ENCODE measurements around the gene IL1A. TPM values are rescaled to one million over a fixed set of nuclear protein-coding genes. Genes with fewer than 3 reads are reported as not detected.

IL1A gene
- polyA plus RNA-seq, 4 donors, result 0.06 to 0.24 TPM; not detected in 2

DNA sequence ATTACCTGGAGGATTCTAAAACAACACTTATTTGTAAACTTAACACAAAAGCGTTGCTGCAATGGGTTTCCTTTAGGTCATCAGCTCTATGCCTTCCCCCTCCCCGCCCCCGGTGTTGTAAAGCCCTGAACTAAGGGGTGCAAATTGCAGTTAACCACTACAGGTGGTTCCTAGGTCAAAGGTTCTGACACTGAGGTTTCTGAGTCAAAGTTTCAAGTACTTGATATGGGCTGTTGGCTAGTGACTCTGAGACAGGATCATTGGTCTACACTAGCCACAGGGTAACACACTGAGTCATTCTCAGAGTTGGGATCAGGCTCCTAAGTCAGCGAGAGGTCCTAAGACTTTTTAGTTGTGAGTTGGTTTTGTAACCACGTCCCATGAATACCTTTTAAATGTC lies 36.8 kb upstream of the IL1A start:
- WGBS, 3 donors, result 21 to 50% (median 28%) methylated on average over 5 of the region's 5 CpGs
- no peaks in the 10 kb centered on the region for H3K9me3 ChIP-seq (ENCODE audit: control insufficient read depth in 2 of 2, insufficient read depth in 1 of 2, low read depth in 1 of 2, low read length in 1 of 2)
- DNase-seq (no peak), FAIRE-seq (no peak)
- H3K27me3 ChIP-seq (ENCODE audit: control insufficient read depth in 3 of 3, insufficient read depth in 3 of 3, low read length in 3 of 3), result no peaks in the 10 kb centered on the region
- H3K4me1 ChIP-seq (ENCODE audit: control insufficient read depth in 3 of 3, insufficient read depth in 2 of 3, low read depth in 1 of 3, low read length in 2 of 3), result peaks cover 0 to 10% (median 0%) of the 10 kb centered on the region in 3 donors
- H3K4me3 ChIP-seq (ENCODE audit: low read depth in 1 of 3, low read length in 3 of 3), result no peak overlapping the region
- no peaks in the 10 kb centered on the region for H3K36me3 ChIP-seq (ENCODE audit: control insufficient read depth in 3 of 3, insufficient read depth in 2 of 3, low read depth in 1 of 3, low read length in 3 of 3)
- H3K27ac ChIP-seq (ENCODE audit: low read depth in 1 of 3, low read length in 2 of 3), result no peak overlapping the region

DNA sequence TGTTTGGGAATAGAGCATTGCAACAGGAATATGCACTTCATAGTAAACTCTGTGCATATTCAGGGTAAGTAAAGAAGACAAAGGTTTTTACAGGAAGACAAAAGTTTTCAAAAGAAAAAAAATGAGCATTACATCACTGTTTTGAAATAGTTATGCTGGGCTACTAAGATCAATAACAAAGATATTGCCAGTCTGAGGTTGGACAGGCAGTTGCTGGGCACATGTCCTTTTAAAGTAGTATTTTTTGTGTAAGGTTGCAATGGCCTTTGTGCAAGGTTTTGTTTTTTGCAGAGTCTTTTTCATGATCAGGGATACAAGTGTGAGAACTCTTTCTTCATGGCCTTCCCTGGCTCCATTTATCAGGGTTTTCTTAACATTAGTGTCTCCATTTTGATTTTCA lies 36.0 kb upstream of the IL1A start:
- peaks cover 0 to 10% (median 0%) of the 10 kb centered on the region in 3 donors for H3K4me1 ChIP-seq (ENCODE audit: control insufficient read depth in 3 of 3, insufficient read depth in 2 of 3, low read depth in 1 of 3, low read length in 2 of 3)
- no peaks in the 10 kb centered on the region for H3K36me3 ChIP-seq (ENCODE audit: control insufficient read depth in 3 of 3, insufficient read depth in 2 of 3, low read depth in 1 of 3, low read length in 3 of 3)
- no peaks in the 10 kb centered on the region for H3K27me3 ChIP-seq (ENCODE audit: control insufficient read depth in 3 of 3, insufficient read depth in 3 of 3, low read length in 3 of 3)
- H3K9me3 ChIP-seq (ENCODE audit: control insufficient read depth in 2 of 2, insufficient read depth in 1 of 2, low read depth in 1 of 2, low read length in 1 of 2), result no peaks in the 10 kb centered on the region
- DNase-seq (no peak), FAIRE-seq (no peak)
- no peak overlapping the region for H3K27ac ChIP-seq (ENCODE audit: low read depth in 1 of 3, low read length in 2 of 3)
- no peak overlapping the region for H3K4me3 ChIP-seq (ENCODE audit: low read depth in 1 of 3, low read length in 3 of 3)

DNA sequence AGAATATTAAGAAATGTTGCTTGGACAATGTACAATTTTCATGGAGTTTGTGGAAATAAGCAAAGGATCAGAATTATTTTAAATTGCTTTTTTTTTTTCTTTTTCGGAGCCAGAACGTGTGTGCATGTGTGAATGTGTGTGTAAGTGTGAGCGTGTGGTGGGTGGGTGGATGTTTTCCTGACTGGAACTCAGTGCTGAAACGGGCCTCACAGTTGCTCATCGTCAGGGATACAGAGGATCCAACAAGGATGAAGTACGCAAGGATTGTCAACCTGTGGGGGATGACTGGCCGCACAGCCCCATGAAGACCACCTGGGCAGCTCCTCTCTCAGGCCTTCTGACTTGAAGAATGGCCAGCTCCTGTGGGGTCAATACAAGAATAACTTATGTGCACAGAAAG lies 34.8 kb upstream of the IL1A start:
- DNase-seq (no peak), FAIRE-seq (no peak)
- Histone ChIP-seq H3K27ac (ENCODE audit: low read depth in 1 of 3, low read length in 2 of 3) (no peak overlapping the region), H3K36me3 (ENCODE audit: control insufficient read depth in 3 of 3, insufficient read depth in 2 of 3, low read depth in 1 of 3, low read length in 3 of 3) (no peaks in the 10 kb centered on the region), H3K9me3 (ENCODE audit: control insufficient read depth in 2 of 2, insufficient read depth in 1 of 2, low read depth in 1 of 2, low read length in 1 of 2) (no peaks in the 10 kb centered on the region), H3K4me1 (ENCODE audit: control insufficient read depth in 3 of 3, insufficient read depth in 2 of 3, low read depth in 1 of 3, low read length in 2 of 3) (peaks cover 0 to 3% (median 0%) of the 10 kb centered on the region in 3 donors), H3K27me3 (ENCODE audit: control insufficient read depth in 3 of 3, insufficient read depth in 3 of 3, low read length in 3 of 3) (no peaks in the 10 kb centered on the region), H3K4me3 (ENCODE audit: low read depth in 1 of 3, low read length in 3 of 3) (no peak overlapping the region)
- WGBS, 3 donors, result 87 to 97% (median 95%) methylated on average over 7 of the region's 7 CpGs

DNA sequence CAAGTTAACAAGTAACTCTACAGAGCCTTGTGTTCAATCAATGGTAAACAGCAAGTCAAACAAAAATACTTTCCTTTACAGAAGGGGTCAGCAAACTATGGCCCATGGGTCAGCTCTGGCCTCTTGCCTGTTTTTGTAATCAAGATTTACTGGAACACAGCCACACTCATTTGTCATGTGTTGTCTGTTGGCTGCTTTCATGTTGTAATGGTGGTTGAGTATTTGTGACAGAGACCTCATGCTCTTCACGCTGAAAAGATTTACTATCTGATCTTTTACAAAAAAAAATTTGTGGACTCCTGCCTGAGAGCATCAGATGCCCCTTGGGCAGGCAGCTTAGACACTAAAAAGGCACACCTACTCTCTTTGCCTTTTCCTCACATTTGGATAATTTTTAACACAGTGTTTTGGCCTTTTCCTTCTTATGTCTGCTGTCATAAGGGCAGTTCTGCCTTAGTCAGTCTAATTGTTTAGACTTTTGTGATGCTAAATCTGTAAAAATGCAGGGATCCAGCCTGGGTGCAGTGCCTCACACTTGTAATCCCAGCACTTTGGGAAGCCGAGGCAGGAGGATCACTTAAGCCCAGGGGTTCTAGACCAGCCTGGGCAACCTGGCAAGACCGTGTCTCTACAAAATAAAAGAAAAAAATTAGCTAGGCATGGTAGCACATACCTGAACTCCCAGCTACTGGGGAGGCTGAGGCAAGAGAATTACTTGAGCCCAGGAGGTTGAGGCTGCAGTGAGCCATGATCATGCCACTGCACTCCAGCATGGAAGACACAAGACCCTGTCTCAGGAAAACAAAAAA lies 34.0 kb upstream of the IL1A start:
- Histone ChIP-seq H3K36me3 (ENCODE audit: control insufficient read depth in 3 of 3, insufficient read depth in 2 of 3, low read depth in 1 of 3, low read length in 3 of 3) (no peaks in the 10 kb centered on the region), H3K4me3 (ENCODE audit: low read depth in 1 of 3, low read length in 3 of 3) (no peak overlapping the region), H3K27ac (ENCODE audit: low read depth in 1 of 3, low read length in 2 of 3) (no peak overlapping the region), H3K4me1 (ENCODE audit: control insufficient read depth in 3 of 3, insufficient read depth in 2 of 3, low read depth in 1 of 3, low read length in 2 of 3) (peaks cover 0 to 2% (median 0%) of the 10 kb centered on the region in 3 donors), H3K27me3 (ENCODE audit: control insufficient read depth in 3 of 3, insufficient read depth in 3 of 3, low read length in 3 of 3) (no peaks in the 10 kb centered on the region), H3K9me3 (ENCODE audit: control insufficient read depth in 2 of 2, insufficient read depth in 1 of 2, low read depth in 1 of 2, low read length in 1 of 2) (no peaks in the 10 kb centered on the region)
- no peak for DNase-seq
- no peak for FAIRE-seq
- WGBS, 3 donors, result 69 to 83% (median 81%) methylated on average over 3 of the region's 3 CpGs

DNA sequence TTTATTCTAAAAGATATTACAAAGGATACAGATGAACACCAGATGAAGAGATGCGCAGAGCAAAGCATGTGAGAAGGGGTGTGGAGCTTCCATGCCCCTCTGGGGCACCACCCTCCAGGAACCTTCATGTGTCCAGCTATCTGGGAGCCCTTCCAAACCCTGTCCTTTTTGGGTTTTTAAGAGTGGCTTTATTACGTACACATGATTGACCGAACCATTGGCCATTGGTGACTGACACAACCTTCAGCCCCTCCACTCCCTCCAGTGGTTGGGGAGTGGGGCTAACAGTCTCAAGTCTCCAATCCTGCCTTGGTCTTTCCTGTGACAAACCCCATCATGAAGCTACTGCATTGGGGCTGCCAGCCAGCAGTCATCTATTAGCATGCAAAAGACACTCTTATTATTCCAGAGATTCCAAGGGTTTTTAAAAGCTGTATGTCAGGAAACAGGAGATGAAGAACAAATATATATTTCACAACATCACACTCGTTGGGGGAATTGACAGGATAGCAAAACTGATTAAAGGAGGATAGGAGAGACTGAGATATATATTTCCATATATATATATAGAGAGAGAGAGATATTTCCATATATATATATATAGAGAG lies 32.9 kb upstream of the IL1A start:
- FAIRE-seq (no peak), DNase-seq (no peak)
- no peaks in the 10 kb centered on the region for H3K27me3 ChIP-seq (ENCODE audit: control insufficient read depth in 3 of 3, insufficient read depth in 3 of 3, low read length in 3 of 3)
- H3K4me3 ChIP-seq (ENCODE audit: low read depth in 1 of 3, low read length in 3 of 3), result no peak overlapping the region
- peaks cover 0 to 6% (median 2%) of the 10 kb centered on the region in 3 donors for H3K4me1 ChIP-seq (ENCODE audit: control insufficient read depth in 3 of 3, insufficient read depth in 2 of 3, low read depth in 1 of 3, low read length in 2 of 3)
- no peaks in the 10 kb centered on the region for H3K36me3 ChIP-seq (ENCODE audit: control insufficient read depth in 3 of 3, insufficient read depth in 2 of 3, low read depth in 1 of 3, low read length in 3 of 3)
- no peaks in the 10 kb centered on the region for H3K9me3 ChIP-seq (ENCODE audit: control insufficient read depth in 2 of 2, insufficient read depth in 1 of 2, low read depth in 1 of 2, low read length in 1 of 2)
- 75 to 85% (median 77%) methylated on average over 4 of the region's 4 CpGs for WGBS, 3 donors
- H3K27ac ChIP-seq (ENCODE audit: low read depth in 1 of 3, low read length in 2 of 3), result no peak overlapping the region

DNA sequence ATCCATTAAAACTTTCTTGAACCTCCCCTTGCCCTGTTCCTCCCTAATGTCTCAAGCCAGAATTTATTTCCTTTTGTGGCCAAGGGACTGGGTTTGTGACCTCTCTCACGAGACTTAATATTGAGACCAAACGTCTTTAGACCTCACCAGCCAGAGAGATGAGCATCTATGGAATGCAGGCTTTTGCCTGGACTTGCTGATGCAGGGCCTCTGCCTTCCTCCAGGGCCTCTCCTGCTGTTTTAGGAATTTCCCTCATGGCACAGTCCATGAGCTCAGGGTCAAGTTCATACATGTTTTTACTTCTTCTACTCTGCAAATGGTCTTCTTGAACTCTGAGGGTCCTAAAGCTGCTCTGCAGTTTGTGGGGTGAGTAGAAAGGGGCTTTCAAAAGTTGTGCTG lies 30.0 kb upstream of the IL1A start:
- no peak for FAIRE-seq
- peaks cover 0 to 5% of the 10 kb centered on the region in 2 donors for H3K9me3 ChIP-seq (ENCODE audit: control insufficient read depth in 2 of 2, insufficient read depth in 1 of 2, low read depth in 1 of 2, low read length in 1 of 2)
- no peak overlapping the region for H3K4me3 ChIP-seq (ENCODE audit: low read depth in 1 of 3, low read length in 3 of 3)
- 63 to 88% (median 78%) methylated on average over 2 of the region's 2 CpGs for WGBS, 3 donors
- H3K27ac ChIP-seq (ENCODE audit: low read depth in 1 of 3, low read length in 2 of 3), result no peak overlapping the region
- H3K4me1 ChIP-seq (ENCODE audit: control insufficient read depth in 3 of 3, insufficient read depth in 2 of 3, low read depth in 1 of 3, low read length in 2 of 3), result peaks cover 0 to 8% (median 5%) of the 10 kb centered on the region in 3 donors
- no peaks in the 10 kb centered on the region for H3K27me3 ChIP-seq (ENCODE audit: control insufficient read depth in 3 of 3, insufficient read depth in 3 of 3, low read length in 3 of 3)
- no peak for DNase-seq
- no peaks in the 10 kb centered on the region for H3K36me3 ChIP-seq (ENCODE audit: control insufficient read depth in 3 of 3, insufficient read depth in 2 of 3, low read depth in 1 of 3, low read length in 3 of 3)

DNA sequence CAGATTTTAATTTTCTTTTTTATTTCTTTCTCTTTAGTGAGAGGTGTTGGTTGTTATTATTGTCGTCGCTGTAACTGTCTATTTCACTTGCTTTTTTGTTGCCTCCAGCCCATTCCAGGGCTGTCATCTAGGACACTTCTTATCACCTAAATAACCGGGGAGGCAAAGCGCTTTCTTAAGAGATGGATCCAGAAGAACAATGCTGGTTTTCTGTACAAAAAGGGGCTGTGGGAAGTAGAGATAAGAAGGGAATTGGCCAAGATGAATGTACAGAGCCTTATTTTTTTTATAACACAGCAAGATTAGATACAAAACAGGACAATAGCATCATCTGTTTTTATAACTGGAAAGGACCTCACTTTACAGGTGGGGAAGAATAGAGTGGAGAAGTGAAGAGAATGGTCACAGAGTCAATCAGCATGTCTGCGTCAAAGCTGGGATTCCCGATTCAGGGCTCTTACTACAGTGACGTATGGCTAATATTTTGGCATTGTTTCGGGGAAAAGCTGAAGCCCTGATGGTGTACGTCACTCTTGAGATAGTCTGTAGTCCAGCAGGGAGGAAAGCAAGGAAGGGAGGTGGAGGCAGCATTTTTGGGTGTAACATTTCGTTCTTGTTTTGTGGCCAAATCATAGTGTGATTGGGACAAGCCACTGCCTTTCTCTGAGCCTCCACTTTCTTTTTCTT lies 29.1 kb upstream of the IL1A start:
- FAIRE-seq, result no peak
- peaks cover 0 to 5% of the 10 kb centered on the region in 2 donors for H3K9me3 ChIP-seq (ENCODE audit: control insufficient read depth in 2 of 2, insufficient read depth in 1 of 2, low read depth in 1 of 2, low read length in 1 of 2)
- no peak for DNase-seq
- H3K27ac ChIP-seq (ENCODE audit: low read depth in 1 of 3, low read length in 2 of 3), result no peak overlapping the region
- 81 to 94% (median 88%) methylated on average over 10 of the region's 10 CpGs for WGBS, 3 donors
- H3K27me3 ChIP-seq (ENCODE audit: control insufficient read depth in 3 of 3, insufficient read depth in 3 of 3, low read length in 3 of 3), result no peaks in the 10 kb centered on the region
- H3K4me3 ChIP-seq (ENCODE audit: low read depth in 1 of 3, low read length in 3 of 3), result no peak overlapping the region
- H3K36me3 ChIP-seq (ENCODE audit: control insufficient read depth in 3 of 3, insufficient read depth in 2 of 3, low read depth in 1 of 3, low read length in 3 of 3), result no peaks in the 10 kb centered on the region
- peaks cover 0 to 8% (median 5%) of the 10 kb centered on the region in 3 donors for H3K4me1 ChIP-seq (ENCODE audit: control insufficient read depth in 3 of 3, insufficient read depth in 2 of 3, low read depth in 1 of 3, low read length in 2 of 3)

DNA sequence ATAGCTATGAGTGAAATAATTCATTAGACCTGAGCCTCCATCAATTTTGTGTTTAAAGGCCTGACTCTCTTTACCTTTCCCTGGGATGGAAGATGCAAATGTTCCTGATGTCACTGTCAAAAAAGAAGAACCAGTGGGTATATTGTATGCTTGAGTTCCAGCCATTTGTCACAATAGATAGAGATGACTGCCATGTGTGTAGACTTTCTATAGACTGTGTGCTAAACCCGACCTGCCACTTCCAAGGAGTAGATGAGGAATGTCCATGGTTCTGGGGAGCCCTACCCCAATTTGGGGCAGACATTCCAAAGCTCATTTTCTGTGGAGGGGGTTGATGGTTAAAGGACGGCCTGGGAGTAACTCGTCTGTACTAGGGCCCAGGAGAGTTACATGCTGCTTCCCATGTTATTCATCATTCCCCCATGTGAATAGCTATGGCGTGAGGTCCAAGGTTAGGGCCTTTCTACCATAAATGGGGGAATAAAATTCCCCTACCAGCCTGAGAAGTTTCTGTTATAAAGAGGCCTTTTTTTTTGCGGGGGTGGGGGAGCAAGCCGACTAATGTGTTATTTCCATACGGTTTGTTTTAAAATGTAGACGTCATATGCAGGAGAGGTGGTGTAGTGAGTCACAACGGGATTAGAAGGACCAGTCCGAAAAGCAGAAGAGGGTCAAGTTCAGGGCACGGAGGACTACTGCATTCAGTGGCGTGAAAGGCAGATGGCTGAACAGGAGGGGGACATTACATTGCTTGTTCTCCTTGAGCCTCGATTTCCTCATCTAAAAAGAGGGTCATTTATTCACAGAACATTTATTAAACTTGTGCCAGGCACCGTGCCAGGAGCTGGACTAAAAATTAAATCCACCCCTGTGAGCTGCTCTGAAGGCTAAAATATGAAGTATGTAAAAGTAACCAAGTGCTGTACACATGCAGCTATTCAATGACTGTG lies 28.3 kb upstream of the IL1A start:
- FAIRE-seq (no peak), DNase-seq (no peak)
- H3K27ac ChIP-seq (ENCODE audit: low read depth in 1 of 3, low read length in 2 of 3), result peak overlapping the region in 2 of 3 donors; percentile 16 to 47
- no peaks in the 10 kb centered on the region for H3K27me3 ChIP-seq (ENCODE audit: control insufficient read depth in 3 of 3, insufficient read depth in 3 of 3, low read length in 3 of 3)
- no peaks in the 10 kb centered on the region for H3K36me3 ChIP-seq (ENCODE audit: control insufficient read depth in 3 of 3, insufficient read depth in 2 of 3, low read depth in 1 of 3, low read length in 3 of 3)
- H3K4me3 ChIP-seq (ENCODE audit: low read depth in 1 of 3, low read length in 3 of 3), result no peak overlapping the region
- H3K4me1 ChIP-seq (ENCODE audit: control insufficient read depth in 3 of 3, insufficient read depth in 2 of 3, low read depth in 1 of 3, low read length in 2 of 3), result peaks cover 0 to 8% (median 5%) of the 10 kb centered on the region in 3 donors
- 54 to 80% (median 76%) methylated on average over 14 of the region's 14 CpGs for WGBS, 3 donors
- peaks cover 0 to 5% of the 10 kb centered on the region in 2 donors for H3K9me3 ChIP-seq (ENCODE audit: control insufficient read depth in 2 of 2, insufficient read depth in 1 of 2, low read depth in 1 of 2, low read length in 1 of 2)

All from small intestine (tissue), 7 donors.